HEK293 (cell line): ENCODE data around the gene SETD4.

ENCODE experiments used
- CTCF ChIA-PET: fragments of 350-600 bp; formaldehyde crosslinking; extraction: SDS; loops from one replicate; lab custom pipeline; 2021; ENCODE audit warnings: antibody characterized with exemption; lab: Yijun Ruan, JAX
- POLR2A ChIA-PET: fragments of 300-600 bp; formaldehyde crosslinking; extraction: SDS; loops from one replicate; lab custom pipeline; 2020; ENCODE audit warnings: antibody characterized with exemption, inconsistent platforms; lab: Yijun Ruan, JAX
- H3K27ac ChIP-seq: fragments of 200-500 bp; sonication (Bioruptor generic); 2 replicates; pipeline ENCODE4 v1.5.1; 2014; ENCODE audit warnings: low read depth, low read length, control low read depth, inconsistent platforms; ENCODE audit errors: extremely low read depth
- H3K36me3 ChIP-seq, 2 experiments: fragments of 200-500 bp in 1 of 2; sonication (Bioruptor generic) in 1 of 2; 1 replicate in 1 of 2; 2 replicates in 1 of 2; pipeline ENCODE4 v1.5.1; 2014 to 2017; ENCODE audit warnings: inconsistent platforms in 2 of 2, low read length in 2 of 2; ENCODE audit not compliant: control insufficient read depth in 2 of 2, insufficient read depth in 1 of 2
- H3K4me1 ChIP-seq: fragments of 200-500 bp; sonication (Bioruptor generic); 2 replicates; pipeline ENCODE4 v1.5.1; 2014; ENCODE audit warnings: mild to moderate bottlenecking, low read length, inconsistent platforms; ENCODE audit not compliant: control insufficient read depth, insufficient read depth
- H3K4me3 ChIP-seq: 2 replicates; pipeline ENCODE4 v1.5.1; 2011; ENCODE audit warnings: low read depth, mild to moderate bottlenecking, control low read depth, low read length, moderate library complexity
- H3K9me3 ChIP-seq: fragments of 200-500 bp; sonication (Bioruptor generic); 2 replicates; pipeline ENCODE4 v1.5.1; 2014; ENCODE audit warnings: low read depth, low read length, inconsistent platforms; ENCODE audit not compliant: control insufficient read depth, insufficient read depth
- KLF16 ChIP-seq: fragments of 450-650 bp; formaldehyde crosslinking; IDR thresholded peaks from 2 replicates; pipeline ENCODE4 v1.5.1; 2017; ENCODE audit warnings: missing biosample characterization, missing genetic modification characterization
- SETDB1 ChIP-seq: IDR thresholded peaks from one replicate; pipeline ENCODE4 v1.6.1; 2017; ENCODE audit warnings: mild to moderate bottlenecking, low read length, moderate library complexity, mixed read lengths; ENCODE audit not compliant: insufficient read length
- SP7 ChIP-seq: fragments of 450-650 bp; formaldehyde crosslinking; IDR thresholded peaks from 2 replicates; pipeline ENCODE4 v1.5.1; 2016; ENCODE audit warnings: missing biosample characterization, missing genetic modification characterization
- ZBTB21 ChIP-seq: fragments of 450-650 bp; formaldehyde crosslinking; IDR thresholded peaks from 2 replicates; pipeline ENCODE4 v1.5.1; 2017; ENCODE audit warnings: missing biosample characterization, missing genetic modification characterization
- ZBTB7A ChIP-seq: fragments of 450-650 bp; formaldehyde crosslinking; IDR thresholded peaks from 2 replicates; pipeline ENCODE4 v1.5.1; 2016; ENCODE audit warnings: low read depth, missing biosample characterization, missing genetic modification characterization
- ZBTB8A ChIP-seq: fragments of 450-650 bp; formaldehyde crosslinking; IDR thresholded peaks from 2 replicates; pipeline ENCODE4 v1.5.1; 2016; ENCODE audit warnings: missing biosample characterization, missing genetic modification characterization
- ZFP41 ChIP-seq: fragments of 450-650 bp; formaldehyde crosslinking; IDR thresholded peaks from 2 replicates; pipeline ENCODE4 v1.5.1; 2016; ENCODE audit warnings: missing biosample characterization, missing genetic modification characterization, borderline replicate concordance
- ZNF223 ChIP-seq: fragments of 450-650 bp; formaldehyde crosslinking; IDR thresholded peaks from 2 replicates; pipeline ENCODE4 v1.5.1; 2016; ENCODE audit warnings: missing biosample characterization, missing genetic modification characterization
- ZNF292 ChIP-seq: fragments of 450-650 bp; formaldehyde crosslinking; IDR thresholded peaks from 2 replicates; pipeline ENCODE4 v1.5.1; 2016; ENCODE audit warnings: low read depth, missing biosample characterization, missing genetic modification characterization, borderline replicate concordance
- ZNF335 ChIP-seq: fragments of 450-650 bp; formaldehyde crosslinking; conservative IDR thresholded peaks from 2 replicates; pipeline ENCODE4 v1.5.1; 2016; ENCODE audit warnings: missing biosample characterization, missing genetic modification characterization
- ZNF529 ChIP-seq: fragments of 450-650 bp; formaldehyde crosslinking; IDR thresholded peaks from 2 replicates; pipeline ENCODE4 v1.5.1; 2017; ENCODE audit warnings: missing genetic modification characterization, missing biosample characterization; ENCODE audit not compliant: insufficient replicate concordance
- ZNF548 ChIP-seq: fragments of 450-650 bp; formaldehyde crosslinking; IDR thresholded peaks from 2 replicates; pipeline ENCODE4 v1.5.1; 2016; ENCODE audit warnings: missing biosample characterization, missing genetic modification characterization
- ZNF596 ChIP-seq: fragments of 450-650 bp; IDR thresholded peaks from 2 replicates; pipeline ENCODE4 v1.5.0; 2018; ENCODE audit warnings: missing biosample characterization, mild to moderate bottlenecking, missing genetic modification characterization, moderate library complexity
- ZNF610 ChIP-seq: fragments of 450-650 bp; formaldehyde crosslinking; IDR thresholded peaks from 2 replicates; pipeline ENCODE4 v1.5.1; 2016; ENCODE audit warnings: missing biosample characterization, missing genetic modification characterization, borderline replicate concordance
- ZNF768 ChIP-seq: fragments of 450-650 bp; formaldehyde crosslinking; IDR thresholded peaks from 2 replicates; pipeline ENCODE4 v1.5.1; 2018; ENCODE audit warnings: missing biosample characterization, mild to moderate bottlenecking, missing genetic modification characterization
- ZNF791 ChIP-seq: fragments of 450-650 bp; formaldehyde crosslinking; IDR thresholded peaks from 2 replicates; pipeline ENCODE4 v1.5.1; 2016; ENCODE audit warnings: missing biosample characterization, missing genetic modification characterization
- ZNF792 ChIP-seq: fragments of 450-650 bp; formaldehyde crosslinking; IDR thresholded peaks from 2 replicates; pipeline ENCODE4 v1.5.1; 2016; ENCODE audit warnings: missing biosample characterization, missing genetic modification characterization
- ZSCAN23 ChIP-seq: fragments of 450-650 bp; formaldehyde crosslinking; IDR thresholded peaks from 2 replicates; pipeline ENCODE4 v1.5.1; 2016; ENCODE audit warnings: missing biosample characterization, missing genetic modification characterization
- ZXDB ChIP-seq: fragments of 450-650 bp; formaldehyde crosslinking; IDR thresholded peaks from 2 replicates; pipeline ENCODE4 v1.5.1; 2016; ENCODE audit warnings: missing biosample characterization, missing genetic modification characterization
- TF ChIP-seq, protein P1 (sequence below): fragments of 450-650 bp; formaldehyde crosslinking; IDR thresholded peaks from 2 replicates; pipeline ENCODE4 v1.5.1; 2016; ENCODE audit warnings: missing biosample characterization, missing genetic modification characterization, low read depth
- TF ChIP-seq, protein P2 (sequence below): fragments of 450-650 bp; formaldehyde crosslinking; IDR thresholded peaks from 2 replicates; pipeline ENCODE4 v1.5.1; 2016; ENCODE audit warnings: missing biosample characterization, missing genetic modification characterization
- TF ChIP-seq, protein P3 (sequence below): fragments of 450-650 bp; formaldehyde crosslinking; IDR thresholded peaks from 2 replicates; pipeline ENCODE4 v1.5.1; 2016; ENCODE audit warnings: missing biosample characterization, missing genetic modification characterization

The SETD4 gene

DNA sequence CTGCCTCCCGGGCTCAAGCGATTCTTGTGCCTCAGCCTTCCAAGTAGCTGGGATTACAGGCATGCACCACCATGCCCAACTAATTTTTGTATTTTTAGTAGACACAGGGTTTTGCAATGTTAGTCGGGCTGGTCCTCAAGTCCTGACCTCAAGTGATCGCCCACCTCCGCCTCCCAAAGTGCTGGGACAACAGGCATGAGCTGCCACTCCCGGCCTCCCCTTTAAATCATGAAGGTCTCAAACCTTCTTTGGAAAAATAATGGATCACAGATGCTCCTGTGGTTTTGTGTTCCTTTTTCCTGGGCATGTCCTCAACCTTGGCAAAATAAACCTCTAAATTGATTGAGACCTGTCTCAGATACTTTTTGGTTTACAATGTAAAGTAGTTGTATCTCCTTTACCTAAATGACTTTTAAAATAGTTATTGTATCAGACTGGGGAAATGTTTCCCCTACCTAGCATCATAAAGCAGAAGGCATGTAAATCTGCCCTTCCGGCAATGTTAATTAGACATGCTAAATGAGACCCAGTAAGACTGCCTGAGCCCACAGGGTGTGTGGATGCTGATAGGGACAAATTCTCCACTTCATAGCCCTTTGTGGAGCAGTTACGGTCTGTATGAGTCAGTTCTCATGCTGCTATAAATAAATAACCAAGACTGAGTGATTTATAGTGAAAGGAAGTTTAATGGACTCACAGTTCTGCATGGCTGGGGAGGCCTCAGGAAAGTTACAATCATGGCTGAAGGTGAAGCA, 37.3 kb upstream of the SETD4 start (continued):
- TF ChIP-seq ZNF529 (tag by site-specific recombination) (no peak), ZFP41 (no peak), KLF16 (no peak), SP7 (tag by site-specific recombination) (peak; percentile 58), ZBTB21 (tag by site-specific recombination) (no peak), ZNF596 (no peak)

DNA sequence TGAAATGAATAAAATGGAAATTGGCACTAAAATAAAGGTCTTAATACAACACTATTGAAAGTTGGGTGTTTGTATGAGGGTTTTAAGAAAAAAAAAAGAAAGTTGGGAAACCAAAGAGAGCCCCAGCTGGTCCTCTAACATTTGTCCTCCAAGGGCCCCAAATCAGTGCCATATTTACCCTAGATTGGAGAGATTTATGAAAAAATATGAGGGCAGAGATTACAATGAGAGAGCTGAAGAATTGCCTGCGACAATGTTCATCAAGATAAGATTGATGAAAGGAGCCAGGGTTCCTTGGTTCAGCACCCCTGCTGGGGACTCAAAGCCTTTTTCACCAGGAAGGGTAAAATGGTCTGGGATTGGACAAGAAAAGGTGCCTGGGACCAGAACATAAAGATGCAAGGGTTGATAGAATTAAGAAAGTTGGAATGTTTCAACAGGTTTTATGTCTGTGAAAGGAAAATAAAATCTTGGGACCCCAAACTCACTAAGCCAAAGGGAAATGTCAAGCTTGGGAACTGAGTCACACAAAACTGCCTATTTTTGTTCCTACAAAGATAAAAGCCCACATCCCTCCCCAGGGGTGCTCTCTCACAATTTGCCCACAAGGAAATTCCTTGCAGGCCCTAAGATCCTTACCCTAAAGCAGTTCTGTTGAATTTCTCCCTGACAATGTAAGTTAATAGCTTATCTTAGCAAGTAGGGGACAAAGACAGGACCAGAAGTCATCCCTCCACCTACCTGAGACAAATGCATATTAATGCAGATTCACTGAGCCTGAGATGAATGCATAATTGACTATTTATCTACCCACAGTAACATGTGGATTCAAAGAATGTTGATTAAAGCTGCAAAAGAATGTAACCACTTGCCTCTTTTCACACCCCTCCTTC, 36.3 kb upstream of the SETD4 start:
- H3K27ac ChIP-seq: no peak overlapping the region
- POLR2A ChIA-PET: interaction anchor here (0.7 to 1.0 kb wide), 2 partner anchors 26 to 1343 kb away, joined by 3 to 4 read pairs; no protein-coding TSS in a partner anchor
- no peaks in the 10 kb centered on the region for H3K36me3 ChIP-seq
- H3K9me3 ChIP-seq: no peaks in the 10 kb centered on the region
- H3K4me1 ChIP-seq: peaks cover 4% of the 10 kb centered on the region; the same call in 1 of the 2 replicates
- CTCF ChIA-PET: interaction anchor here (0.6 to 1.0 kb wide), 3 partner anchors 9 to 1021 kb away, joined by 3 to 4 read pairs (median 3); no protein-coding TSS in a partner anchor
- TF ChIP-seq ZNF791 (tag by site-specific recombination) (no peak), ZNF335 (tag by site-specific recombination) (no peak), ZNF610 (tag by site-specific recombination) (no peak), SETDB1 (no peak), ZXDB (no peak), ZBTB8A (tag by site-specific recombination) (no peak), ZNF292 (tag by site-specific recombination) (no peak), ZNF792 (tag by site-specific recombination) (no peak), ZNF548 (tag by site-specific recombination) (no peak), ZNF768 (tag by site-specific recombination) (no peak), ZNF596 (no peak), ZSCAN23 (tag by site-specific recombination) (no peak), ZNF223 (no peak)
- TF ChIP-seq, protein P1, sequence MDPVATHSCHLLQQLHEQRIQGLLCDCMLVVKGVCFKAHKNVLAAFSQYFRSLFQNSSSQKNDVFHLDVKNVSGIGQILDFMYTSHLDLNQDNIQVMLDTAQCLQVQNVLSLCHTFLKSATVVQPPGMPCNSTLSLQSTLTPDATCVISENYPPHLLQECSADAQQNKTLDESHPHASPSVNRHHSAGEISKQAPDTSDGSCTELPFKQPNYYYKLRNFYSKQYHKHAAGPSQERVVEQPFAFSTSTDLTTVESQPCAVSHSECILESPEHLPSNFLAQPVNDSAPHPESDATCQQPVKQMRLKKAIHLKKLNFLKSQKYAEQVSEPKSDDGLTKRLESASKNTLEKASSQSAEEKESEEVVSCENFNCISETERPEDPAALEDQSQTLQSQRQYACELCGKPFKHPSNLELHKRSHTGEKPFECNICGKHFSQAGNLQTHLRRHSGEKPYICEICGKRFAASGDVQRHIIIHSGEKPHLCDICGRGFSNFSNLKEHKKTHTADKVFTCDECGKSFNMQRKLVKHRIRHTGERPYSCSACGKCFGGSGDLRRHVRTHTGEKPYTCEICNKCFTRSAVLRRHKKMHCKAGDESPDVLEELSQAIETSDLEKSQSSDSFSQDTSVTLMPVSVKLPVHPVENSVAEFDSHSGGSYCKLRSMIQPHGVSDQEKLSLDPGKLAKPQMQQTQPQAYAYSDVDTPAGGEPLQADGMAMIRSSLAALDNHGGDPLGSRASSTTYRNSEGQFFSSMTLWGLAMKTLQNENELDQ (tag by site-specific recombination): no peak
- H3K4me3 ChIP-seq: no peak overlapping the region

DNA sequence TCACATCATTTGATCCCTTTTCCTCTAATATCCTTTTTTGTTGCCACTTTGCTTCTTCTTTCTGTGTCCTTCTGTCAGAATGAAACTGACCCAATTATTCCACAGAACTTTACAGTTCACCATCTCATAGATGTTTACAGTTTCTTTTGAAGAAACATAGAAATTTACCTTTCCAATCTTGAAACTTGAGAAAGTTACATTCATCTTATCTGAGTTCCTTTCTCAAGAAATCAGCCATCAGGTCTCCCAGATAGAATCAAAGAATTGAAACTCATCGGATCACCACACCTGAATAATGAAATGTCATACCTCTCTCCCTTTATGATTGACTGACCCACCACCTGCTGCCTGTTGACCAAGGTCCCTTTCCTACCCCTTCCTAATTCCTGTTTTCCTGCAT, 33.2 kb upstream of the SETD4 start:
- H3K36me3 ChIP-seq: no peaks in the 10 kb centered on the region
- H3K27ac ChIP-seq: no peak overlapping the region
- H3K9me3 ChIP-seq: no peaks in the 10 kb centered on the region
- no peak overlapping the region for H3K4me3 ChIP-seq
- H3K4me1 ChIP-seq: peaks cover 4% of the 10 kb centered on the region; the same call in 1 of the 2 replicates
- TF ChIP-seq, protein P2, sequence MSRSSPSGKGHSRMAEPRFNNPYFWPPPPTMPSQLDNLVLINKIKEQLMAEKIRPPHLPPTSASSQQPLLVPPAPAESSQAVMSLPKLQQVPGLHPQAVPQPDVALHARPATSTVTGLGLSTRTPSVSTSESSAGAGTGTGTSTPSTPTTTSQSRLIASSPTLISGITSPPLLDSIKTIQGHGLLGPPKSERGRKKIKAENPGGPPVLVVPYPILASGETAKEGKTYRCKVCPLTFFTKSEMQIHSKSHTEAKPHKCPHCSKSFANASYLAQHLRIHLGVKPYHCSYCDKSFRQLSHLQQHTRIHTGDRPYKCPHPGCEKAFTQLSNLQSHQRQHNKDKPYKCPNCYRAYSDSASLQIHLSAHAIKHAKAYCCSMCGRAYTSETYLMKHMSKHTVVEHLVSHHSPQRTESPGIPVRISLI (tag by site-specific recombination): no peak
- no peak for TF ChIP-seq ZBTB7A (tag by site-specific recombination)
- TF ChIP-seq, protein P3, sequence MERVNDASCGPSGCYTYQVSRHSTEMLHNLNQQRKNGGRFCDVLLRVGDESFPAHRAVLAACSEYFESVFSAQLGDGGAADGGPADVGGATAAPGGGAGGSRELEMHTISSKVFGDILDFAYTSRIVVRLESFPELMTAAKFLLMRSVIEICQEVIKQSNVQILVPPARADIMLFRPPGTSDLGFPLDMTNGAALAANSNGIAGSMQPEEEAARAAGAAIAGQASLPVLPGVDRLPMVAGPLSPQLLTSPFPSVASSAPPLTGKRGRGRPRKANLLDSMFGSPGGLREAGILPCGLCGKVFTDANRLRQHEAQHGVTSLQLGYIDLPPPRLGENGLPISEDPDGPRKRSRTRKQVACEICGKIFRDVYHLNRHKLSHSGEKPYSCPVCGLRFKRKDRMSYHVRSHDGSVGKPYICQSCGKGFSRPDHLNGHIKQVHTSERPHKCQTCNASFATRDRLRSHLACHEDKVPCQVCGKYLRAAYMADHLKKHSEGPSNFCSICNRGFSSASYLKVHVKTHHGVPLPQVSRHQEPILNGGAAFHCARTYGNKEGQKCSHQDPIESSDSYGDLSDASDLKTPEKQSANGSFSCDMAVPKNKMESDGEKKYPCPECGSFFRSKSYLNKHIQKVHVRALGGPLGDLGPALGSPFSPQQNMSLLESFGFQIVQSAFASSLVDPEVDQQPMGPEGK (tag by site-specific recombination): no peak
- TF ChIP-seq SETDB1: peak; percentile 72
- TF ChIP-seq, all 188 proteins: peak for 1
- ChIA-PET POLR2A (interaction anchor here (0.6 kb wide), 1 partner anchor 35 kb away, joined by 6 read pairs; no protein-coding TSS in a partner anchor), CTCF (interaction anchor here (1.7 kb wide), 1 partner anchor 11 kb away, joined by 4 read pairs; no protein-coding TSS in a partner anchor)
